MCF 10A (cell line): ENCODE data around the gene PFKFB3. TPM values are rescaled to one million over a fixed set of nuclear protein-coding genes. Genes with fewer than 3 reads are reported as not detected.
"Not testable (repeated sequence)": the region's sequence is repeated elsewhere in the genome, so short reads cannot be mapped to it uniquely, and the experiment has no call there.

Experiments
- BruUV-seq: library from RNA; stranded (reverse); fragments of 400-500 nt; replicated peaks from 2 replicates; lab custom pipeline; 2021; lab: Mats Ljungman, UMichigan
- CTCF ChIA-PET: fragments of 300-600 bp; sonication (Branson Sonifier 250); formaldehyde crosslinking; extraction: SDS; loops from one replicate; lab custom pipeline; 2021; ENCODE audit warnings: antibody characterized with exemption, inconsistent platforms; lab: Yijun Ruan, JAX
- POLR2A ChIA-PET: fragments of 300-600, 350-650 bp; sonication (Branson Sonifier 250); formaldehyde crosslinking; extraction: SDS; loops from one replicate; lab custom pipeline; 2020; ENCODE audit warnings: antibody characterized with exemption, inconsistent platforms; lab: Yijun Ruan, JAX
- DNase-seq: peaks from one replicate; pipeline ENCODE4 v3.0.0-alpha.2; 2018; ENCODE audit not compliant: unreplicated experiment
- H3K27ac Mint-ChIP-seq: one replicate; pipeline ENCODE4 v1.8.0; 2022; ENCODE audit warnings: mild to moderate bottlenecking, low read depth, mixed read lengths; ENCODE audit not compliant: unreplicated experiment
- H3K27me3 Mint-ChIP-seq: one replicate; pipeline ENCODE4 v1.8.0; 2022; ENCODE audit warnings: mixed read lengths; ENCODE audit not compliant: insufficient read depth, unreplicated experiment
- H3K36me3 Mint-ChIP-seq: one replicate; pipeline ENCODE4 v1.8.0; 2022; ENCODE audit warnings: mild to moderate bottlenecking, moderate library complexity, mixed read lengths; ENCODE audit not compliant: insufficient read depth, unreplicated experiment
- H3K4me1 Mint-ChIP-seq: one replicate; pipeline ENCODE4 v1.8.0; 2022; ENCODE audit warnings: mixed read lengths; ENCODE audit not compliant: insufficient read depth, unreplicated experiment
- H3K4me3 Mint-ChIP-seq: one replicate; pipeline ENCODE4 v1.8.0; 2022; ENCODE audit warnings: mild to moderate bottlenecking, moderate library complexity, mixed read lengths; ENCODE audit not compliant: unreplicated experiment
- H3K9me3 Mint-ChIP-seq: one replicate; pipeline ENCODE4 v1.8.0; 2022; ENCODE audit warnings: mixed read lengths; ENCODE audit not compliant: unreplicated experiment
- CTCF ChIP-seq: fragments of 200-600 bp; IDR thresholded peaks from one replicate; pipeline ENCODE4 v1.8.0; 2022; ENCODE audit warnings: antibody characterized with exemption, mild to moderate bottlenecking; ENCODE audit not compliant: unreplicated experiment
- intact Hi-C: fragments of 100-400 bp; cut with micrococcal nuclease; formaldehyde crosslinking; loops from 2 replicates; pipeline ENCODE4 v1.14.1; 2022
- total RNA-seq: library from RNA; stranded (reverse); gene quantifications from 2 replicates; pipeline ENCODE4 v1.2.3, GENCODE V29; 2022

The PFKFB3 gene
- total RNA-seq, 1 experiment from 2014 or later: 15.8 TPM

GRCh38 chr10:6234371-6234770 is 31.6 kb downstream of the PFKFB3 start:
- no peak for DNase-seq
- Mint-ChIP-seq H3K4me1 (peaks cover 7% of the 10 kb centered on the region), H3K36me3 (peaks cover 39% of the 10 kb centered on the region), H3K27ac (no peak overlapping the region), H3K9me3 (no peaks in the 10 kb centered on the region), H3K4me3 (no peak overlapping the region), H3K27me3 (no peaks in the 10 kb centered on the region)
- CTCF ChIA-PET: interaction anchor here (1.5 kb wide), 1 partner anchor 32 kb away, joined by 3 read pairs; no protein-coding TSS in a partner anchor
- BruUV-seq: TSS peak; percentile 30
- intact Hi-C loops: no loop called here
- no peak for TF ChIP-seq CTCF
- POLR2A ChIA-PET: interaction anchor here (1.3 kb wide), 1 partner anchor 71 kb away, joined by 3 read pairs; no protein-coding TSS in a partner anchor

GRCh38 chr10:6236349-6237198 is 33.8 kb downstream of the PFKFB3 start:
- DNase-seq: no peak
- peaks cover 8% of the 10 kb centered on the region for H3K4me1 Mint-ChIP-seq
- no peak overlapping the region for H3K27ac Mint-ChIP-seq
- CTCF ChIA-PET: interaction anchor here (0.6 to 0.9 kb wide), 2 partner anchors 14 to 296 kb away, joined by 3 read pairs; no protein-coding TSS in a partner anchor
- H3K9me3 Mint-ChIP-seq: no peaks in the 10 kb centered on the region
- peaks cover 21% of the 10 kb centered on the region for H3K36me3 Mint-ChIP-seq
- no peak for TF ChIP-seq CTCF
- H3K27me3 Mint-ChIP-seq: no peaks in the 10 kb centered on the region
- intact Hi-C loops: no loop called here
- no TSS peak for BruUV-seq
- POLR2A ChIA-PET: interaction anchor here (1.0 to 1.3 kb wide), 2 partner anchors 32 to 73 kb away, joined by 3 to 4 read pairs; no protein-coding TSS in a partner anchor
- H3K4me3 Mint-ChIP-seq: no peak overlapping the region

GRCh38 chr10:6237199-6237530 is 34.4 kb downstream of the PFKFB3 start:
- no peak overlapping the region for H3K4me3 Mint-ChIP-seq
- ChIA-PET CTCF (interaction anchor here (0.6 to 0.9 kb wide), 2 partner anchors 15 to 296 kb away, joined by 3 read pairs; no protein-coding TSS in a partner anchor), POLR2A (interaction anchor here (1.0 to 1.3 kb wide), 2 partner anchors 32 to 74 kb away, joined by 3 to 4 read pairs; no protein-coding TSS in a partner anchor)
- peaks cover 8% of the 10 kb centered on the region for H3K4me1 Mint-ChIP-seq
- H3K27ac Mint-ChIP-seq: no peak overlapping the region
- H3K36me3 Mint-ChIP-seq: peaks cover 21% of the 10 kb centered on the region
- H3K9me3 Mint-ChIP-seq: no peaks in the 10 kb centered on the region
- DNase-seq: no peak
- no peak for TF ChIP-seq CTCF
- no peaks in the 10 kb centered on the region for H3K27me3 Mint-ChIP-seq
- no TSS peak for BruUV-seq
- intact Hi-C loops: no loop called here

GRCh38 chr10:6238587-6239212 is 36.0 kb downstream of the PFKFB3 start:
- H3K27me3 Mint-ChIP-seq, H3K4me1 Mint-ChIP-seq, CTCF ChIA-PET, BruUV-seq, H3K27ac Mint-ChIP-seq, DNase-seq, intact Hi-C loops, H3K4me3 Mint-ChIP-seq, H3K9me3 Mint-ChIP-seq: not testable (repeated sequence)
- peaks cover 21% of the 10 kb centered on the region for H3K36me3 Mint-ChIP-seq
- POLR2A ChIA-PET: interaction anchor here (0.9 to 1.6 kb wide), 5 partner anchors 19 to 165 kb away, joined by 3 to 6 read pairs (median 4); no protein-coding TSS in a partner anchor
